T-helper 1 cell (primary cell): ENCODE data around the gene LELP1.
"Not testable (repeated sequence)": the region's sequence is repeated elsewhere in the genome, so short reads cannot be mapped to it uniquely, and the experiment has no call there.

Experiments used
- DNase-seq, 5 donors: peaks; one replicate each; pipeline ENCODE4 v3.0.0-alpha.2; 2012 to 2020
- total RNA-seq, 4 donors: gene quantifications; one replicate each; lab custom pipeline; 2026; lab: John Stamatoyannopoulos, UW

LELP1 gene
- total RNA-seq: 0 reads per million in 4 donors

- DNase-seq: no peak
Measured at GRCh38 chr1:153203130-153203529, at the start of gene LELP1. Gene LELP1, plus strand, starts transcription at chr1:153203430. Its CDS starts 1,278 bp downstream, at chr1:153204708.

GRCh38 chr1:153155541-153155940 lies 47.7 kb upstream of the LELP1 start:
- DNase-seq: no peak

- no peak for DNase-seq
Measured at GRCh38 chr1:153168686-153169085, 34.5 kb upstream of the LELP1 start.

- no peak for DNase-seq
Measured at GRCh38 chr1:153174624-153175023, 28.6 kb upstream of the LELP1 start.

- DNase-seq: no peak
Measured at GRCh38 chr1:153178922-153179321, 24.3 kb upstream of the LELP1 start.

- no peak for DNase-seq
Measured at GRCh38 chr1:153180556-153180955, 22.7 kb upstream of the LELP1 start.

GRCh38 chr1:153188301-153188700 lies 14.9 kb upstream of the LELP1 start:
- not testable (repeated sequence) for DNase-seq

- DNase-seq: no peak
Measured at GRCh38 chr1:153190373-153190772, 12.9 kb upstream of the LELP1 start.

GRCh38 chr1:153192697-153193096 lies 10.5 kb upstream of the LELP1 start:
- no peak for DNase-seq

GRCh38 chr1:153194331-153195050 lies 8.7 kb upstream of the LELP1 start:
- no peak for DNase-seq

- no peak for DNase-seq
Measured at GRCh38 chr1:153195216-153195615, 8.0 kb upstream of the LELP1 start.

- DNase-seq: no peak
Measured at GRCh38 chr1:153202006-153202405, 1.2 kb upstream of the LELP1 start.

GRCh38 chr1:153206631-153207030 lies 3.4 kb downstream of the LELP1 start:
- DNase-seq: no peak

- DNase-seq: no peak
Measured at GRCh38 chr1:153210206-153210605, 7.0 kb downstream of the LELP1 start.

- DNase-seq: no peak
Measured at GRCh38 chr1:153212201-153212600, 9.0 kb downstream of the LELP1 start.

- no peak for DNase-seq
Measured at GRCh38 chr1:153213519-153213918, 10.3 kb downstream of the LELP1 start.

GRCh38 chr1:153217212-153217611 lies 14.0 kb downstream of the LELP1 start, which contains the start of gene PRR9:
Gene PRR9, plus strand, starts transcription at chr1:153217584. Its CDS starts 561 bp downstream, at chr1:153218145.
- DNase-seq: no peak

- no peak for DNase-seq
Measured at GRCh38 chr1:153217744-153218416, 14.7 kb downstream of the LELP1 start.

GRCh38 chr1:153220606-153221303 lies 17.5 kb downstream of the LELP1 start:
- no peak for DNase-seq

- DNase-seq: peak in 3 of 5 donors; percentile 7 to 42 (median 25)
Measured at GRCh38 chr1:153223040-153223891, 20.0 kb downstream of the LELP1 start.

- DNase-seq: no peak
Measured at GRCh38 chr1:153227810-153228209, 24.6 kb downstream of the LELP1 start.

- no peak for DNase-seq
Measured at GRCh38 chr1:153228491-153228890, 25.3 kb downstream of the LELP1 start.
